NB4 (cell line): ENCODE results near the gene CYB5A.

Experiments
- MYC ChIP-seq: IDR thresholded peaks from 2 replicates; pipeline ENCODE4 v1.6.1; 2011; ENCODE audit warnings: low read depth, low read length
- POLR2A ChIP-seq: IDR thresholded peaks from 2 replicates; pipeline ENCODE4 v1.6.1; 2011; ENCODE audit warnings: mild to moderate bottlenecking; ENCODE audit not compliant: insufficient read length; ENCODE audit errors: extremely low read depth
- TF ChIP-seq, protein P1 (sequence below): IDR thresholded peaks from 2 replicates; pipeline ENCODE4 v1.6.1; 2011; ENCODE audit warnings: low read depth, low read length
- TF ChIP-seq, protein P2 (sequence below): IDR thresholded peaks from one replicate; pipeline ENCODE4 v1.5.1; 2012; ENCODE audit warnings: low read depth, low read length

DNA sequence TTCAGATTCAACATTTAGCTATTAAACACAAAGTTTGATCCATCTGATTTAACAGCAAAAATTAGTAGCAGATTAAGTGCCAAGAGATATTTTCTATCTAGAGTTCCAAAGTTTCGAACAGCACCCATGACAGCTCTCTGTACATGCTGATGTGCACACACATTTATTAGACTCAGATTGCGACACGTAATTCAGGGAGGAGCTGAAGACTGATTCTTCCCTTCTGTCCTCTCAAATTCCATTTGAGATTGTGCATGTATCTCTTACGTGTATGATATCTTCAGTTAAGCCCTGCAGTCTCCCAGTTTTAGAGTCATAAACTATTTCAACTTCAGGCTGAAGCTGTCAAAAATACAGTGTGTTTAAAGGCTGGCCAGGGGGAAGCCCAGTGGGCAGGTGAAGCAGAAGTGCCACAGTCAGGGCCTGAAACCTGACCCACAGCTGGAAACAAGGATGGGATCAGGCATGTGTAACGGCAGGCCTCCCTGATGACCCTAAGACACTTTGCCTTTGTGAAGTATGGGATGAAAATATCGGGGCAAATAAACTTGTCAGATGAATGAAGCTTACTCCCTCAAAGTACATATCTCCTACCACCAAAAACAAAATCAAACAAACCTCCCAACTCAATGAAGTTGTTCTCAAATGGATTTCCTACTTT is 30.6 kb downstream of the CYB5A start:
- TF ChIP-seq, protein P1, sequence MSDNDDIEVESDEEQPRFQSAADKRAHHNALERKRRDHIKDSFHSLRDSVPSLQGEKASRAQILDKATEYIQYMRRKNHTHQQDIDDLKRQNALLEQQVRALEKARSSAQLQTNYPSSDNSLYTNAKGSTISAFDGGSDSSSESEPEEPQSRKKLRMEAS: no peak
- TF ChIP-seq POLR2A: no peak
- TF ChIP-seq, protein P2, sequence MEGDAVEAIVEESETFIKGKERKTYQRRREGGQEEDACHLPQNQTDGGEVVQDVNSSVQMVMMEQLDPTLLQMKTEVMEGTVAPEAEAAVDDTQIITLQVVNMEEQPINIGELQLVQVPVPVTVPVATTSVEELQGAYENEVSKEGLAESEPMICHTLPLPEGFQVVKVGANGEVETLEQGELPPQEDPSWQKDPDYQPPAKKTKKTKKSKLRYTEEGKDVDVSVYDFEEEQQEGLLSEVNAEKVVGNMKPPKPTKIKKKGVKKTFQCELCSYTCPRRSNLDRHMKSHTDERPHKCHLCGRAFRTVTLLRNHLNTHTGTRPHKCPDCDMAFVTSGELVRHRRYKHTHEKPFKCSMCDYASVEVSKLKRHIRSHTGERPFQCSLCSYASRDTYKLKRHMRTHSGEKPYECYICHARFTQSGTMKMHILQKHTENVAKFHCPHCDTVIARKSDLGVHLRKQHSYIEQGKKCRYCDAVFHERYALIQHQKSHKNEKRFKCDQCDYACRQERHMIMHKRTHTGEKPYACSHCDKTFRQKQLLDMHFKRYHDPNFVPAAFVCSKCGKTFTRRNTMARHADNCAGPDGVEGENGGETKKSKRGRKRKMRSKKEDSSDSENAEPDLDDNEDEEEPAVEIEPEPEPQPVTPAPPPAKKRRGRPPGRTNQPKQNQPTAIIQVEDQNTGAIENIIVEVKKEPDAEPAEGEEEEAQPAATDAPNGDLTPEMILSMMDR: no peak
- TF ChIP-seq MYC: no peak
